HFFc6 (cell line): Measurements from ENCODE around the gene DNASE1L1. TPM values are rescaled to one million over a fixed set of nuclear protein-coding genes. Genes with fewer than 3 reads are reported as not detected.

Experiments used
- DNase-seq: peaks from one replicate; pipeline ENCODE4 v3.0.0-alpha.2; 2018
- H3K27ac Mint-ChIP-seq: 2 replicates; pipeline ENCODE4 v1.8.0; 2020; ENCODE audit warnings: mild to moderate bottlenecking, mixed read lengths
- H3K27me3 Mint-ChIP-seq: 2 replicates; pipeline ENCODE4 v1.8.0; 2021; ENCODE audit warnings: mild to moderate bottlenecking, moderate library complexity, mixed read lengths; ENCODE audit not compliant: insufficient read depth
- H3K36me3 Mint-ChIP-seq: 2 replicates; pipeline ENCODE4 v1.8.0; 2021; ENCODE audit warnings: low read depth, mixed read lengths
- H3K4me1 Mint-ChIP-seq: 2 replicates; pipeline ENCODE4 v1.8.0; 2020; ENCODE audit warnings: low read depth, mixed read lengths
- H3K4me3 Mint-ChIP-seq: 2 replicates; pipeline ENCODE4 v1.8.0; 2020; ENCODE audit warnings: mild to moderate bottlenecking, moderate library complexity, mixed read lengths
- H3K9me3 Mint-ChIP-seq: 2 replicates; pipeline ENCODE4 v1.8.0; 2020; ENCODE audit warnings: mild to moderate bottlenecking, mixed read lengths
- CTCF ChIP-seq: fragments of 200-600 bp; sonication (generic); IDR thresholded peaks from 2 replicates; pipeline ENCODE4 v1.5.0; 2021; ENCODE audit warnings: antibody characterized with exemption, mild to moderate bottlenecking
- total RNA-seq, 6 experiments: library from RNA; stranded (reverse); fragmentation: NEBNext Ultra II Directional; extraction: Animal tissue kit (Norgen Biotek cat#: 25700); gene quantifications; 2 replicates in 1 of 6; 3 replicates in 5 of 6; pipeline ENCODE4 v1.2.3, GENCODE V29; 2021

DNASE1L1 gene
- total RNA-seq, 6 experiments from 2014 or later, result 74.8 to 96.3 (median 87.4) TPM

DNA sequence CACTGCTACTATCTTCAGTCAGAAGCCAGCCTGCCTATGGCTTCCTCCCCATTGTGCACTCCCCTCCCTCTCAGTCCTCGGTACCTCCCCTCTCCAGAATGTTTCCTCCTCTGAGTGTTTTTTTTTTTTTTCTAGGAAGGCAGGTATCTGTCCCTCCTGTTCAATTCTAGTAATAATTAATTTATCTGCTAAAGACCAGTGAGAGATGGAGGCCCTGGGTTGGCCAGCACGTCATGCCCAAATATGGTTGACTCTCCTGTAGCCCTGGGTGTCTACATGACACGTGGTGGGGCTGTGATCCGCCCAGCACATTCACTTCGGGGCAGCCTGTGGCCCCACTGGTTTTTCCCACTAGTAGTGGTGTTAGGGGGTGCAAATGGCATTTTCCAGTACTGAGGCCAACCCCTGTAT is 36.4 kb downstream of the DNASE1L1 start:
- Mint-ChIP-seq H3K4me1 (peaks cover 11% of the 10 kb centered on the region), H3K27me3 (peaks cover 11% of the 10 kb centered on the region), H3K27ac (peak overlapping the region; percentile 62), H3K9me3 (0 out of 2 replicates have a peak, but pooled peaks cover 4% of the 10 kb centered on the region), H3K4me3 (peak overlapping the region; percentile 88), H3K36me3 (peaks cover 8% of the 10 kb centered on the region)
- no peak for TF ChIP-seq CTCF
- DNase-seq, result peak; percentile 39

DNA sequence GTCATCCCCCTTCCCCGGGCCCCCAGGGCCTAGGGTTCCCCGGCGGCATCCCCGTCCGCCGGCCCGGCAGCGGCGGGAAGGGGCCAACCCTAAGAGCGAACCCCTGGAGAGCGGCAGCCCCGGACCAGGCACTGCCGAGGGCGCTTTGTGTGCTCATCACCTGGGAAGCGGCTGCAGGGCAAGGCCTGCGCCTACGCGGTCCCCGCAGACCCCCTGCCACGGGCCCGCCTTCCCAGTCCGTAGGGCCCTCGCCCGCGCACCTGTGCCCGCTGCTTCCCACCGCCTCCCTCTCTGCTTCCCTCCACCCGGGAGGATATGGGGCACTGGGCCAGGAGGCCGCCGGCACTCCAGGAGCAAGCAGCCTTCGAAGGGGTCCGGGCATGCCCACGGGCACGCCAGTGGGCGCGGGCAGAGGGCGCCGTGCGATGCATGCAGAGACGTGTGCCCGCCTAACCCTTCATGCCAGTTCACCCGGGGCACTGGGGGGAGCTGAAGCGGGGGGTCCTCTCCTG is 37.2 kb downstream of the DNASE1L1 start:
- H3K27me3 Mint-ChIP-seq, result peaks cover 11% of the 10 kb centered on the region
- no peak for TF ChIP-seq CTCF
- H3K4me3 Mint-ChIP-seq, result peak overlapping the region; percentile 88
- 0 out of 2 replicates have a peak, but pooled peaks cover 4% of the 10 kb centered on the region for H3K9me3 Mint-ChIP-seq
- H3K4me1 Mint-ChIP-seq, result peaks cover 6% of the 10 kb centered on the region; the same call in 1 of the 2 replicates
- DNase-seq, result no peak
- H3K27ac Mint-ChIP-seq, result no peak overlapping the region
- H3K36me3 Mint-ChIP-seq, result peaks cover 8% of the 10 kb centered on the region

GRCh38 chrX:154371017-154371788 is 37.9 kb downstream of the DNASE1L1 start:
- 0 out of 2 replicates have a peak, but pooled peaks cover 4% of the 10 kb centered on the region for H3K9me3 Mint-ChIP-seq
- H3K4me3 Mint-ChIP-seq, result peak overlapping the region; percentile 88
- DNase-seq, result peak; percentile 92
- peaks cover 8% of the 10 kb centered on the region for H3K36me3 Mint-ChIP-seq
- TF ChIP-seq CTCF, result no peak
- H3K4me1 Mint-ChIP-seq, result peaks cover 6% of the 10 kb centered on the region; the same call in 1 of the 2 replicates
- H3K27ac Mint-ChIP-seq, result peak overlapping the region; percentile 89
- H3K27me3 Mint-ChIP-seq, result peaks cover 11% of the 10 kb centered on the region

DNA sequence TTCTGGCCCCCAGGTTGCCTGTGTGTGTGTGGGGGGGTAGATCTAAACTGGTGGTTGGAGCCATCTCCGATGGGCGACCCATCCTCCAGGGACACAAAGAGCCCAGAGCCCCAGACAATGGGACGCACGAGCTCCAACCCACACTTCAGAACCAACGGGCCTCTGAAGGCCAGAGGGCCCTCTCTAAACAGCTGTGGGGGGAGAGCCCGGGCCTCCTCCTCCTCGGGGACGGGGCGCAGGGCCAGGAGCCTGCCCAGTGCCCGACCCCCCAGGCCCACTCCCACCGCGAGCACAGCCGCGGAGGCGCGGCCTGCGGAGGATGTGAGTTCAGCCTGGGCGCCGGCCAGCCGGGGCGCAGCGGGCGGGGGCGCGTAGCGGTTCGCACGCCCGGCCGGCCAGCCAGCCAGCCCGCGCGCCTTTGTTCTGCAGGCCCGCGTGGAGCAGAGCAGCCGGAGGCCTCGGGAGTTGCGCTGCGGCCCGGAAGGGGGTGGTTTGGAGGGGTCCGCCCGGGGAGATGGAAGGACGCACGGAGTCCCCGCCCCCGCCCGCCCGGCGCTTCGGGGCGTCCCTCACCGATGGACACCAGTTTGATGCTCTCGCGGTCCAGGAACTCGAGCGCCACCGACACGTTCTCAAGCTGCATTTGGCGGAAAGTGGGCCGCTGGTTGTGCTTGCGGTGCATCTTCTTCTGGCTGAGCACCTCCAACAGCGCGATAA is 38.6 kb downstream of the DNASE1L1 start:
- Mint-ChIP-seq H3K27me3 (peaks cover 13% of the 10 kb centered on the region), H3K9me3 (0 out of 2 replicates have a peak, but pooled peaks cover 4% of the 10 kb centered on the region), H3K27ac (peak overlapping the region; percentile 92), H3K4me3 (peak overlapping the region; percentile 95), H3K36me3 (peaks cover 8% of the 10 kb centered on the region), H3K4me1 (peaks cover 6% of the 10 kb centered on the region; the same call in 1 of the 2 replicates)
- no peak for TF ChIP-seq CTCF
- no peak for DNase-seq

GRCh38 chrX:154369449-154370299 is 39.4 kb downstream of the DNASE1L1 start:
- Mint-ChIP-seq H3K27me3 (peaks cover 13% of the 10 kb centered on the region), H3K27ac (peak overlapping the region; percentile 92), H3K36me3 (peaks cover 8% of the 10 kb centered on the region), H3K4me3 (peak overlapping the region; percentile 95), H3K4me1 (peaks cover 6% of the 10 kb centered on the region; the same call in 1 of the 2 replicates), H3K9me3 (0 out of 2 replicates have a peak, but pooled peaks cover 4% of the 10 kb centered on the region)
- TF ChIP-seq CTCF, result no peak
- peak; percentile 91 for DNase-seq
